RWPE2 (cell line): Measurements from ENCODE around the gene ZNF597.
"Not testable (repeated sequence)": the region's sequence is repeated elsewhere in the genome, so short reads cannot be mapped to it uniquely, and the experiment has no call there.

ENCODE experiments used
- ATAC-seq: fragments of 200-7000 bp; cut with Tn5 transposase; 3 replicates; pipeline ENCODE4 v1.9.1; 2021; ENCODE audit warnings: low read depth
- DNase-seq: peaks from one replicate; pipeline ENCODE4 v3.0.0-alpha.2; 2020; ENCODE audit warnings: low spot score
- H3K27ac ChIP-seq: fragments of 450-650 bp; 2 replicates; pipeline ENCODE4 v1.5.1; 2017; ENCODE audit warnings: mild to moderate bottlenecking; ENCODE audit not compliant: poor library complexity, severe bottlenecking
- H3K27me3 ChIP-seq: fragments of 250-450 bp; sonication (Bioruptor Pico); 2 replicates; pipeline ENCODE4 v1.5.1; 2021; ENCODE audit warnings: mild to moderate bottlenecking, moderate library complexity; ENCODE audit not compliant: insufficient read depth, poor library complexity, severe bottlenecking
- H3K36me3 ChIP-seq: fragments of 250-450 bp; sonication (Bioruptor Pico); 2 replicates; pipeline ENCODE4 v1.5.1; 2020; ENCODE audit warnings: low read depth, mild to moderate bottlenecking, moderate library complexity
- H3K4me1 ChIP-seq: fragments of 250-450 bp; sonication (Bioruptor Pico); 2 replicates; pipeline ENCODE4 v1.5.1; 2021; ENCODE audit warnings: mild to moderate bottlenecking, moderate library complexity; ENCODE audit not compliant: insufficient read depth, poor library complexity, severe bottlenecking
- H3K4me3 ChIP-seq: fragments of 250-450 bp; sonication (Bioruptor Pico); 2 replicates; pipeline ENCODE4 v1.5.1; 2021; ENCODE audit warnings: mild to moderate bottlenecking, moderate library complexity; ENCODE audit not compliant: severe bottlenecking
- H3K9me3 ChIP-seq: fragments of 250-450 bp; sonication (Bioruptor Pico); 2 replicates; pipeline ENCODE4 v1.5.1; 2021; ENCODE audit warnings: mild to moderate bottlenecking, moderate library complexity; ENCODE audit not compliant: severe bottlenecking
- TF ChIP-seq, protein P1 (sequence below): fragments of 450-650 bp; IDR thresholded peaks from one replicate; pipeline ENCODE4 v1.5.1; 2017; ENCODE audit warnings: mild to moderate bottlenecking, moderate library complexity; ENCODE audit not compliant: poor library complexity, severe bottlenecking

The ZNF597 gene

DNA sequence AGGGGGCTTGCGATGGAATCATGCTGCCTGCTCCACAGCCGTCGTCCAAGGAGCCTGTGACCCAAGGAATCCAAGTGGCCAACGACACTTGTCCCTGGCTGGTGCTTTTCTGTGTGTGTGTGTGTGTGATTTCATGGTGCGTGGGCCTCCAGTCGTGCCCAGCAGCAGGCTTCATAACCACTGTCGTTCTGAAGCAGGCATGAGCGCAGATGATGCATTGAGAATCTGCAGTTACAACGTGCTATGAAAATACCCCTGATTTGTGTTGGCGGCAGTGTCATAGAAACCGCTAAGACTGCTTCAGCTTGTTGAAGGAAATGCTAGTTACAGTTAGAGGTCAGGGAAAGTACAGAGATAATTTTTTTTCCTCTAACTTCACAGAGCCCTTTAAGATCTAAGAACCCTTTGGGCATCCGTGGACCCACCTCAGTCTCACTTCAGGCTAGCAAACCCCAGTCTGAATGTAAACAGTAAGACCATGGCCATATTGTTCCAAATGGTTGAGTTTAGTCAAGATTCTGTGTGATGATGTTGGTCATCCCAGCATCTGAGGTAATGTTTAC lies 36.4 kb upstream of the ZNF597 start:
- Histone ChIP-seq H3K4me1 (no peaks in the 10 kb centered on the region), H3K27ac (no peak overlapping the region), H3K27me3 (no peaks in the 10 kb centered on the region), H3K4me3 (no peak overlapping the region), H3K9me3 (no peaks in the 10 kb centered on the region), H3K36me3 (peaks cover 60% of the 10 kb centered on the region)
- TF ChIP-seq, protein P1, sequence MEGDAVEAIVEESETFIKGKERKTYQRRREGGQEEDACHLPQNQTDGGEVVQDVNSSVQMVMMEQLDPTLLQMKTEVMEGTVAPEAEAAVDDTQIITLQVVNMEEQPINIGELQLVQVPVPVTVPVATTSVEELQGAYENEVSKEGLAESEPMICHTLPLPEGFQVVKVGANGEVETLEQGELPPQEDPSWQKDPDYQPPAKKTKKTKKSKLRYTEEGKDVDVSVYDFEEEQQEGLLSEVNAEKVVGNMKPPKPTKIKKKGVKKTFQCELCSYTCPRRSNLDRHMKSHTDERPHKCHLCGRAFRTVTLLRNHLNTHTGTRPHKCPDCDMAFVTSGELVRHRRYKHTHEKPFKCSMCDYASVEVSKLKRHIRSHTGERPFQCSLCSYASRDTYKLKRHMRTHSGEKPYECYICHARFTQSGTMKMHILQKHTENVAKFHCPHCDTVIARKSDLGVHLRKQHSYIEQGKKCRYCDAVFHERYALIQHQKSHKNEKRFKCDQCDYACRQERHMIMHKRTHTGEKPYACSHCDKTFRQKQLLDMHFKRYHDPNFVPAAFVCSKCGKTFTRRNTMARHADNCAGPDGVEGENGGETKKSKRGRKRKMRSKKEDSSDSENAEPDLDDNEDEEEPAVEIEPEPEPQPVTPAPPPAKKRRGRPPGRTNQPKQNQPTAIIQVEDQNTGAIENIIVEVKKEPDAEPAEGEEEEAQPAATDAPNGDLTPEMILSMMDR = no peak
- ATAC-seq = no peak
- DNase-seq = no peak

DNA sequence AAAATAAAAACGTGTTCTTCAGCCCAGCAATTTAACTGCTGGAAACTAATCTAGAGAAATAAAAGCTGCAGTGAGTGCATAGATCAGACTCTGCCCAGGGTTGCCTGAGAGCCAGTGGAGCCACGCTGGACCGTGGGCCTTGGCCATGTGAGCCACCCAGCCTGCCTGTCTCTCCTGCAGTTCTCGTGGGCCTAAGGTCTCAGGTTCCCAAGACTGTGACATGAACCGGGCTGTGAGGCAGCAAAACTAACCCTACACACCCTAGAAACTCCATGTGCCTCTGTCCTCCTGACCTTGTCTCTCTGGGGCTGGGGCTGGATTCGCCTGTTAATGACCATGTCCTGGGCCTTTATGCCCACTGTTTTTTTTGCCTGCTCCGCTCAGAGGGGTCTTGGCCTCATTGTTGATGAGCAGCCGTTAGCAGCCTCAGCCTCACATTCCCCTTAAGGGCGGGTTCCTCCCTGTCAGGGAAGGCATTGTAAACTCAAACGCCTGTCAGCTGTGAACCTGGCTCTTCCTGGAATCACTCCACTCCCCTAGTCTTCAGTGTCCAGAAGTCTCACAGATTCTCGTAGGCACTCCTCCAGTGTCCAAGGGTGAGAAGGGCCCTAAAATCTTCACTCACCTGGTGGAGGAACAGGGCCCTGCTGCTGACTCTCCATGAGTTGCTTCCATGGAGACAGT lies 35.1 kb upstream of the ZNF597 start:
- Histone ChIP-seq H3K27ac (no peak overlapping the region), H3K36me3 (peaks cover 55% of the 10 kb centered on the region), H3K4me1 (no peaks in the 10 kb centered on the region), H3K9me3 (no peaks in the 10 kb centered on the region), H3K4me3 (no peak overlapping the region), H3K27me3 (no peaks in the 10 kb centered on the region)
- ATAC-seq (no peak), DNase-seq (no peak)
- TF ChIP-seq, protein P1 = no peak

DNA sequence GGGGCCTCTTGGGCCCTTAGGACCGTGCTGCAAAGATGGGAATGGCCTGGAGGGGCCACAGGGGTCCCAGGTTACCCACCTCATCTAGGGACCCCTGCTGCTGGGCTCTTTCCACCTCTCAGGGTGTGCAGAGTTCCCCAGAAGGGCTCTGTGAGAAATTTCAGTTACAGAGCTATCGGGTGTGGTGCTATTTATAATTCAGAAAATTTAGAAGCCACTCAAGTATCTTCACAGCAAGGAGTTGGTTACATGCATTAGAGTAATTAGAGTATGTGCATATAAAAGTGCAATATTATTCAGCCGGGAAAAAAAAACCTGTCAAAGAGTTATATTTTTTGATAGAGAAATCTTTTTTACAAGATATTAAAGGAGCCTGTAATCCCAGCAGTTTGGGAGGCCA lies 33.1 kb upstream of the ZNF597 start:
- Histone ChIP-seq H3K36me3 (peaks cover 42% of the 10 kb centered on the region), H3K27ac (no peak overlapping the region), H3K4me3 (no peak overlapping the region), H3K9me3 (no peaks in the 10 kb centered on the region), H3K27me3 (no peaks in the 10 kb centered on the region), H3K4me1 (no peaks in the 10 kb centered on the region)
- DNase-seq = no peak
- TF ChIP-seq, protein P1 = no peak
- no peak for ATAC-seq

DNA sequence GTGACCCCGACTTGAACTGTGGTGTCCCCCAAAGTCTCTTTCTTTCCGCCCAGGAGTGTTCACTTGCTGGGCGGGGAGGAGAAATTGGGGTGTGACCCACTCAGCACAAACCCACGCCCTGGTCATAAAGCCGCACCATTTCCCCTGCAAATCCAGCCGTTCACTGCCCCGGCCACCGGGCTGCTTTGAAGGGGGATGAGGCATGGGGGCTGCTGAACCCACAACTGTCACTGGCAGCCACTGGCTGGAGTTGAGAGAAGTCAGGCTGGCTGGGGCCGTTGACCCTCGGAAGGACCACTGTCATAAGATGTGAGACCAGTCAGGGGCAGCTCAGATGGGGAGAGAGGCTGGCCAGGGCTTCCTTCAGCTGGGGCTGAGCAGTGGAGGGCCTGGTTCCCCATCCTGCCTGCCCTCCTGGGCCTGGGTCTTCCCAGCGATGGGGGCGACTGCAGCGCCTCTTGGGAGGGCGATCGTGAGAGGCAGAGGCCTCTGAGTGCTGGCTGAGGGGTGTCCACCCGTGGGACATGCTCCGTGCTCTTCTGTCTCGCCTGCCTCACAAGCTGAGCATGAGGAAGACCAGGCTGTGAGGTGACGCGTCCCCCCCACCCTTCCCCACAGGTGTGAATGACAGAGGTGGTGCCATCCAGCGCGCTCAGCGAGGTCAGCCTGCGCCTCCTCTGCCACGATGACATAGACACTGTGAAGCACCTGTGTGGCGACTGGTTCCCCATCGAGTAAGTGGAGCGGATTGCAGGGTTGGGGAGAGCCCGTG lies 32.5 kb upstream of the ZNF597 start:
- no peak for ATAC-seq
- DNase-seq = no peak
- TF ChIP-seq, protein P1 = no peak
- Histone ChIP-seq H3K4me3 (no peak overlapping the region), H3K9me3 (no peaks in the 10 kb centered on the region), H3K27me3 (no peaks in the 10 kb centered on the region), H3K4me1 (no peaks in the 10 kb centered on the region), H3K27ac (no peak overlapping the region), H3K36me3 (peaks cover 35% of the 10 kb centered on the region)

DNA sequence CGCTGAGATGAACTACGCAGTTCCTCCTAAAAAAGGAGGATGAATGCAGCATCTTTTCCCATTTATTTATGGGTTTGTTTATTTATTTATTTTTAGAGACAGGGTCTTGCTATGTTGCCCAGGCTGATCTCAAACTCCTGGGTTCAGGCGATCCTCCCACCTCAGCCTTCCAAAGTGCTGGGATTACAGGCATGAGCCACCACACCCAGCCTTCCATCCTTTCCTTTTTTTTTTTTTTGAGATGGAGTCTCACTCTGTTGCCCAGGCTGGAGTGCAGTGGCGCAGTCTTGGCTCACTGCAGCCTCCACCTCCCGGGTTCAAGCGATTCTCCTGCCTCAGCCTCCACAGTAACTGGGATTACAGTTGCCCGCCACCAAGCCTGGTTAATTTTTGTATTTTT lies 31.6 kb upstream of the ZNF597 start:
- H3K4me1 ChIP-seq, H3K27ac ChIP-seq, ATAC-seq, H3K9me3 ChIP-seq, H3K27me3 ChIP-seq, H3K4me3 ChIP-seq, DNase-seq: not testable (repeated sequence)
- peaks cover 30% of the 10 kb centered on the region for H3K36me3 ChIP-seq
